H1 (cell line): ENCODE measurements around the gene EIF3J. TPM values are rescaled to one million over a fixed set of nuclear protein-coding genes. Genes with fewer than 3 reads are reported as not detected.

Experiments used
- CTCF ChIA-PET: fragments of 300-600 bp; sonication (Branson Sonifier 250); formaldehyde crosslinking; loops from one replicate; lab custom pipeline; 2021; ENCODE audit not compliant: partially characterized antibody; lab: Charles Lee
- POLR2A ChIA-PET: fragments of 300-600 bp; sonication (Branson Sonifier 250); formaldehyde crosslinking; loops from one replicate; lab custom pipeline; 2021; ENCODE audit warnings: inconsistent platforms; ENCODE audit not compliant: partially characterized antibody; lab: Charles Lee
- DNase-seq, 2 experiments: peaks; one replicate each; pipeline versions ENCODE4 v3.0.0 to v3.0.0-alpha.2; 2010 to 2022; ENCODE audit warnings: low spot score in 2 of 2, low read depth in 1 of 2, mixed read lengths in 1 of 2
- FAIRE-seq: peaks from 2 replicates; lab custom pipeline; 2011; peaks lifted over from hg19 to GRCh38; lab: Jason Lieb, UNC
- H2AFZ ChIP-seq: 2 replicates; pipeline ENCODE4 v1.8.1; 2012; ENCODE audit warnings: low read length, inconsistent platforms
- H2AK5ac ChIP-seq: 2 replicates; pipeline ENCODE4 v1.6.1; 2013; ENCODE audit warnings: low read depth, low read length
- H2BK120ac ChIP-seq: replicated peaks from 2 replicates; pipeline ENCODE3; 2013; ENCODE audit warnings: low read depth, low read length, inconsistent platforms
- H2BK12ac ChIP-seq: 2 replicates; pipeline ENCODE4 v1.6.1; 2013; ENCODE audit warnings: low read depth, low read length
- H2BK15ac ChIP-seq: 2 replicates; pipeline ENCODE4 v1.6.1; 2013; ENCODE audit warnings: low read length
- H2BK20ac ChIP-seq: 2 replicates; pipeline ENCODE4 v1.6.1; 2013; ENCODE audit warnings: low read length
- H2BK5ac ChIP-seq: 2 replicates; pipeline ENCODE4 v1.6.1; 2013; ENCODE audit warnings: low read depth, low read length
- H3K14ac ChIP-seq: 2 replicates; pipeline ENCODE4 v1.6.1; 2013; ENCODE audit warnings: inconsistent platforms; ENCODE audit not compliant: insufficient read length
- H3K18ac ChIP-seq: 2 replicates; pipeline ENCODE4 v1.6.1; 2013; ENCODE audit warnings: low read length; ENCODE audit errors: extremely low read depth
- H3K23ac ChIP-seq: 2 replicates; pipeline ENCODE4 v1.6.1; 2013; ENCODE audit warnings: inconsistent platforms; ENCODE audit not compliant: insufficient read length
- H3K23me2 ChIP-seq: 2 replicates; pipeline ENCODE4 v1.6.1; 2013; ENCODE audit warnings: low read depth, low read length
- H3K27ac ChIP-seq: 2 replicates; pipeline ENCODE4 v1.6.1; 2011; ENCODE audit warnings: low read depth, low read length, inconsistent platforms
- H3K27me3 ChIP-seq, 4 experiments: replicated peaks in 1 of 4; 1 replicate in 1 of 4; 2 replicates in 3 of 4; pipeline versions ENCODE4 v1.6.1 to v1.8.1; 2011 to 2013; ENCODE audit warnings: low read length in 3 of 4, mild to moderate bottlenecking in 3 of 4, inconsistent platforms in 2 of 4, mixed read lengths in 2 of 4, moderate library complexity in 1 of 4; ENCODE audit not compliant: control insufficient read depth in 3 of 4, insufficient read depth in 3 of 4; ENCODE audit errors: extremely low read depth in 1 of 4
- H3K36me3 ChIP-seq, 4 experiments: 2 replicates each; pipeline versions ENCODE4 v1.6.1 to v1.8.1; 2011 to 2013; ENCODE audit warnings: mild to moderate bottlenecking in 4 of 4, low read length in 3 of 4, moderate library complexity in 2 of 4, control low read depth in 1 of 4, inconsistent platforms in 1 of 4; ENCODE audit not compliant: insufficient read depth in 4 of 4, control insufficient read depth in 2 of 4
- H3K4ac ChIP-seq: replicated peaks from 2 replicates; pipeline ENCODE3; 2013; ENCODE audit warnings: low read length, low read depth, mixed read lengths, inconsistent platforms; ENCODE audit not compliant: insufficient read length
- H3K4me1 ChIP-seq, 4 experiments: replicated peaks in 1 of 4; 1 replicate in 1 of 4; 2 replicates in 3 of 4; pipeline versions ENCODE4 v1.6.1 to v1.8.1; 2011 to 2013; ENCODE audit warnings: low read length in 3 of 4, inconsistent platforms in 2 of 4, mixed read lengths in 1 of 4; ENCODE audit not compliant: insufficient read depth in 4 of 4, control insufficient read depth in 3 of 4
- H3K4me2 ChIP-seq, 2 experiments: 2 replicates each; pipeline versions ENCODE4 v1.6.1 to v1.8.1; 2011 to 2013; ENCODE audit warnings: low read depth in 2 of 2, low read length in 2 of 2, control low read depth in 1 of 2, inconsistent platforms in 1 of 2, mild to moderate bottlenecking in 1 of 2; ENCODE audit not compliant: insufficient read depth in 1 of 2
- H3K4me3 ChIP-seq, 4 experiments: fragments of 200-600, 300-600 bp in 1 of 4; sonication (generic), shearing (Covaris generic), sonication (Bioruptor Twin) in 1 of 4; 2 replicates each; pipeline versions ENCODE4 v1.5.1 to v1.8.1; 2011 to 2016; ENCODE audit warnings: low read length in 4 of 4, low read depth in 3 of 4, control low read depth in 2 of 4, inconsistent platforms in 2 of 4, mild to moderate bottlenecking in 2 of 4, mixed read lengths in 1 of 4, moderate library complexity in 1 of 4; ENCODE audit not compliant: insufficient read depth in 2 of 4; ENCODE audit errors: extremely low read depth in 1 of 4
- H3K56ac ChIP-seq: replicated peaks from 2 replicates; pipeline ENCODE3; 2013; ENCODE audit warnings: low read depth, mild to moderate bottlenecking, mixed read lengths, low read length, inconsistent platforms; ENCODE audit not compliant: insufficient read length
- H3K79me1 ChIP-seq: 2 replicates; pipeline ENCODE4 v1.6.1; 2013; ENCODE audit warnings: low read depth, low read length, control low read depth
- H3K79me2 ChIP-seq, 2 experiments: 2 replicates each; pipeline versions ENCODE4 v1.6.1 to v1.8.1; 2012 to 2013; ENCODE audit warnings: low read length in 2 of 2, mild to moderate bottlenecking in 2 of 2, inconsistent platforms in 1 of 2; ENCODE audit not compliant: insufficient read depth in 2 of 2, control insufficient read depth in 1 of 2
- H3K9ac ChIP-seq, 4 experiments: replicated peaks in 1 of 4; 1 replicate in 1 of 4; 2 replicates in 3 of 4; pipeline versions ENCODE4 v1.6.1 to v1.8.1; 2011 to 2013; ENCODE audit warnings: low read depth in 3 of 4, low read length in 3 of 4, control low read depth in 2 of 4, mild to moderate bottlenecking in 2 of 4, moderate library complexity in 2 of 4, inconsistent platforms in 1 of 4; ENCODE audit errors: extremely low read depth in 1 of 4
- H3K9me3 ChIP-seq, 2 experiments: 2 replicates each; pipeline versions ENCODE4 v1.6.1 to v1.8.1; 2012 to 2013; ENCODE audit warnings: mild to moderate bottlenecking in 2 of 2, moderate library complexity in 2 of 2, control low read depth in 1 of 2, inconsistent platforms in 1 of 2, low read depth in 1 of 2, low read length in 1 of 2, mixed read lengths in 1 of 2; ENCODE audit not compliant: insufficient read depth in 2 of 2
- H4K20me1 ChIP-seq, 2 experiments: replicated peaks in 1 of 2; 2 replicates each; pipeline versions ENCODE3 to v1.8.1; 2011 to 2013; ENCODE audit warnings: inconsistent platforms in 2 of 2, low read length in 2 of 2, mild to moderate bottlenecking in 1 of 2; ENCODE audit not compliant: insufficient read depth in 2 of 2, control insufficient read depth in 1 of 2
- H4K5ac ChIP-seq: 2 replicates; pipeline ENCODE4 v1.6.1; 2013; ENCODE audit warnings: low read length, low read depth, mixed read lengths, inconsistent platforms; ENCODE audit not compliant: insufficient read length
- H4K8ac ChIP-seq: 2 replicates; pipeline ENCODE4 v1.8.0; 2013; ENCODE audit warnings: mild to moderate bottlenecking, moderate library complexity, low read length, inconsistent platforms; ENCODE audit not compliant: insufficient read depth; ENCODE audit errors: extremely low read depth
- H4K91ac ChIP-seq: replicated peaks from 2 replicates; pipeline ENCODE3; 2013; ENCODE audit warnings: low read length, mixed read lengths, inconsistent platforms; ENCODE audit not compliant: insufficient read length
- CREB1 ChIP-seq: IDR thresholded peaks from 2 replicates; pipeline ENCODE4 v1.6.1; 2012; ENCODE audit warnings: inconsistent platforms
- EP300 ChIP-seq, 2 experiments: IDR thresholded peaks; 1 replicate in 1 of 2; 2 replicates in 1 of 2; pipeline ENCODE4 v1.6.1; 2011 to 2012; ENCODE audit warnings: low read depth in 2 of 2, low read length in 2 of 2, mild to moderate bottlenecking in 2 of 2, borderline replicate concordance in 1 of 2, inconsistent platforms in 1 of 2, moderate library complexity in 1 of 2
- GABPA ChIP-seq: IDR thresholded peaks from 2 replicates; pipeline ENCODE4 v1.6.1; 2011; ENCODE audit warnings: mild to moderate bottlenecking, low read length, moderate library complexity, borderline replicate concordance; ENCODE audit not compliant: insufficient read depth
- KDM5A ChIP-seq: fragments of 200-600 bp; IDR thresholded peaks from 2 replicates; pipeline ENCODE4 v1.7.1; 2012; ENCODE audit warnings: mild to moderate bottlenecking, low read length, inconsistent platforms, mixed read lengths
- PHF8 ChIP-seq: fragments of 200-600 bp; sonication (generic); conservative IDR thresholded peaks from 2 replicates; pipeline ENCODE4 v1.7.1; 2012; ENCODE audit warnings: low read depth, mild to moderate bottlenecking, inconsistent platforms, low read length, moderate library complexity
- RXRA ChIP-seq: IDR thresholded peaks from 2 replicates; pipeline ENCODE4 v1.6.1; 2011; ENCODE audit warnings: low read depth, mild to moderate bottlenecking, low read length, moderate library complexity; ENCODE audit not compliant: insufficient read depth
- WGBS, 2 experiments: shearing (Covaris generic) in 1 of 2; methylation state at CpG; one replicate each; pipeline versions ENCODE4 v1.1.6 to v1.1.7; 2013 to 2015; ENCODE audit warnings: low lambda C conversion rate in 2 of 2, mixed read lengths in 2 of 2, inconsistent platforms in 1 of 2, low coverage in 1 of 2, missing lambda C conversion rate in 1 of 2; ENCODE audit not compliant: insufficient replicate concordance in 2 of 2, insufficient coverage in 1 of 2, insufficient read length in 1 of 2; ENCODE audit errors: extremely low coverage in 1 of 2, missing lambda C conversion rate in 1 of 2; 5-methylcytosine and 5-hydroxymethylcytosine counted together
- polyA plus RNA-seq, 7 experiments: library from polyadenylated mRNA; depleted of rRNA in 3 of 7; stranded (reverse) in 5 of 7; unstranded in 2 of 7; fragments of >200 nt in 5 of 7; fragments of 200-250 nt in 2 of 7; gene quantifications; 1 replicate in 5 of 7; 2 replicates in 1 of 7; 4 replicates in 1 of 7; pipeline versions ENCODE4 v1.2.1 to v1.2.3, GENCODE V29; 2011 to 2013; ENCODE audit warnings: missing spikeins in 2 of 7, mixed read lengths in 2 of 7
- total RNA-seq: library from RNA; stranded (reverse); fragmentation: NEBNext Ultra II Directional; extraction: Animal tissue kit (Norgen Biotek cat#: 25700); gene quantifications from 2 replicates; pipeline ENCODE4 v1.2.1, GENCODE V29; 2021

EIF3J gene
- total and polyA plus RNA-seq, 2 of the 8 experiments (the other 6 are each of a cell fraction or from before 2014, with no cell fraction given), result 26.8 to 119 TPM

DNA sequence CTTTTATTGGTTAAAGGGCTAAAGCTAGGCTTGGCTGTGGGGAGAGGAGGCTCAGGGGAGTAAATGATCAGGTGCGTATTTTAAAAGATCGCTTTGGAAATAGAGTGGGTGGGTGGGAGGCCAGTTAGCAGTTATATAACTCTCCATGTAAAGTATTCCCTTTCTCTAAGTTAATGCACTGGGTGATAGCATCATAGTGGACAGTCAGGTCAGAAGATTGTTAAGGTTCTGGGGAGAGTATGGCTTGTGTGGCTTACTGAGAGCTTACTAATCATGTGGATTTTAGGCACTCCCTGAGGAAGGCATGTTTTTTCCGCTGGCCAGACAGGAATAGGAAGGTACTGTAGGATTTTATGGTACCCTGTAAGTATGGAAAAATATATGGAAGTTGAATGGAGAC is 6.3 kb upstream of the EIF3J start:
- H4K91ac ChIP-seq, result no peak overlapping the region
- no peak overlapping the region for H3K4ac ChIP-seq
- no peaks in the 10 kb centered on the region for H3K79me2 ChIP-seq
- no peak overlapping the region for H2BK120ac ChIP-seq
- FAIRE-seq (no peak), DNase-seq (no peak)
- H3K9ac ChIP-seq, result no peak overlapping the region
- H3K23ac ChIP-seq, result no peak overlapping the region
- H3K4me3 ChIP-seq, result no peak overlapping the region
- no peak overlapping the region for H3K4me2 ChIP-seq
- no peak overlapping the region for H2AFZ ChIP-seq
- H2AK5ac ChIP-seq, result no peak overlapping the region
- no peak overlapping the region for H2BK20ac ChIP-seq
- no peak overlapping the region for H2BK5ac ChIP-seq
- no peak overlapping the region for H2BK15ac ChIP-seq
- H3K79me1 ChIP-seq, result no peaks in the 10 kb centered on the region; the same call in none of the 2 replicates
- H3K36me3 ChIP-seq, result peaks cover 0 to 11% (median 1%) of the 10 kb centered on the region in 4 experiments; a peak in 2 of 8 replicates
- no peak overlapping the region for H3K14ac ChIP-seq
- WGBS, 2 experiments, result 88% methylated on average over 3 of the region's 3 CpGs; no CpG with 5 or more reads in 1 of the 2 experiments
- no peaks in the 10 kb centered on the region for H4K20me1 ChIP-seq
- no peak overlapping the region for H2BK12ac ChIP-seq
- no peaks in the 10 kb centered on the region for H3K23me2 ChIP-seq
- H3K27me3 ChIP-seq, result no peaks in the 10 kb centered on the region
- no peak overlapping the region for H4K5ac ChIP-seq
- H3K56ac ChIP-seq, result no peak overlapping the region
- H4K8ac ChIP-seq, result no peak overlapping the region
- ChIA-PET POLR2A (interaction anchor here (0.7 to 2.2 kb wide), 4 partner anchors 16 to 103 kb away, joined by 3 to 9 read pairs (median 6); partner anchors contain the start of gene CTDSPL2), CTCF (interaction anchor here (1.0 to 1.4 kb wide), 2 partner anchors 10 to 29 kb away, joined by 3 to 5 read pairs; no protein-coding TSS in a partner anchor)
- 0 out of 7 replicates have a peak, but pooled peaks cover 0 to 3% (median 0%) of the 10 kb centered on the region in 4 experiments for H3K4me1 ChIP-seq
- H3K9me3 ChIP-seq, result no peaks in the 10 kb centered on the region
- H3K27ac ChIP-seq, result no peak overlapping the region
- H3K18ac ChIP-seq, result no peak overlapping the region
- TF ChIP-seq GABPA (no peak), RXRA (no peak), EP300 (IDR thresholded peaks at IDR 0.05; ENCODE audit: borderline replicate concordance in 1 of 2, low read depth in 2 of 2, low read length in 2 of 2) (no peak), KDM5A (no peak), CREB1 (no peak), PHF8 (no peak)
